GM19239 (cell line): ENCODE data around the gene STEAP3.
A peak's percentile ranks its signal among the peaks of the same experiment; 100 is the strongest.

Source experiments
- DNase-seq: peaks from one replicate; pipeline ENCODE4 v3.0.0; 2011; ENCODE audit warnings: low spot score; ENCODE audit not compliant: insufficient read length
- FAIRE-seq: peaks from 2 replicates; lab custom pipeline; 2011; peaks lifted over from hg19 to GRCh38; lab: Jason Lieb, UNC

STEAP3 gene

DNA sequence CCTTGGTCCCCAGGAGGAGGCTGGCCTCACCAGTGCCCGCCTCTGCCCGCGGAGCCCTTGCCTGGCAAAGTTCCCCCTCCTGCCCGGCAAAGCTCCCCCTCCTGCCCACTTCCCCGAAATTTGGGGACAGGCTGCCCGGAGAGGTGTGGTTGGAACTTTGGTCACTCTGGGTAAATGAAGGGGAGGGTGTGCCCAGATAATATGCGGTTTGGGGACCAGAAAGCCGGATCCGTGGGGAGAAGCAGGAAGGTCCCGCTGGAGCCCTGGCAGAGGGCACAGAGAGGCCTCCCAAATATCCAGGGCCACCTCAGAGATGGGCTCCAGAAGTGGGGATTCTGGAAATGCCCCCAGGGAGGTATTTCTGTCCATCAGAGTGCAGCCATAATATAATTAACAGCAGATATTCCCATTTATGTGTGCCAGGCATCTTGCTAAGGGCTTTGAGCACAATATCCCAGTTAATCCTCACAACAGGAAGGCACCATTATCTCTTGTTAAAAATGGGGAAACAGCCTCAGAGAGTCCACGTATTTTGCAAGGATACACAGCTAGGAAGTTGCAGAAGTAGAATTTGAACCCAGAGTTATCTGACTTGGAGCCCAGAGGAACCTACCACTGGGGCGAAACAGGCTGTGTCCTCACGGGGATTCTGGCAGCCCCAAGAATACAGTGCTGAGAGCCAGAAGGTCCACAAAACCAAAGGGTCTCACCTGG is 914 bp downstream of the STEAP3 start:
- DNase-seq (no peak), FAIRE-seq (no peak)

DNA sequence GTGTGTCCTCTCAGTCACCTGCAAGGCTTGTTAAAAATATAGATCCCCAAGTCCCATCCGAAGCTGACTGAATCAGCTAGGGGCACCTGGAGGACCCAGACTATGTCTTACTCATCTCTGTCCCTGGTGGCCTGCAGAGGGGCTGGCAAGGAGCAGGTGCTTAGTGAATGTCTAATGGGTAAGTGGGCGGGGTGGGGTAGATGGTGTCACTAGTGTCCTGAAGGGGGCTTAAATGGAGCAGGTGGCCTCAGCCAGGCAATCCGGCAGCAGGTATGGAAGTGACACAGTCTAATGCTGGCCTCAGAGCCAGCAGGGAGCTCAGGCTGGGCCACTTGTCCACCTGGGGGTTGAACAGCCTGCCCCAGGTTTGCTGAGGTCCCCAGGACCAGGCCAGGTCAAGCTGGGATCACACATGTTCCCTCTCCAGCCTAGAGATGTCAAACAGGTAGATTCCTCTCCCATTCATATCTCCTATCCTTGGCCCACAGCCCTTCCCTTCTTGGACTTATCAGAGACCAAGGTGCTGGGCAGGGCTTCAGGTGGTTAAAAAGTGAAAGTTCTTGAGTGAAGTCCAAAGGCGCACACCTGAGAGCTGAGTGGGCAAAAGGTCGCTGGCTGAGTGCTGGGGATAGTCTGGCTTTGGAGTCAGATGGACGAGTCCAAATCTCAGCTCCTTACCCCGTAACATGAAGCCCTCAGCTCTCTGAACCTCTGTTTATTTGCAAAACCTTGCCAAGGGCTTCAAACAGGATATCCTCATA is 1.7 kb downstream of the STEAP3 start:
- no peak for FAIRE-seq

DNA sequence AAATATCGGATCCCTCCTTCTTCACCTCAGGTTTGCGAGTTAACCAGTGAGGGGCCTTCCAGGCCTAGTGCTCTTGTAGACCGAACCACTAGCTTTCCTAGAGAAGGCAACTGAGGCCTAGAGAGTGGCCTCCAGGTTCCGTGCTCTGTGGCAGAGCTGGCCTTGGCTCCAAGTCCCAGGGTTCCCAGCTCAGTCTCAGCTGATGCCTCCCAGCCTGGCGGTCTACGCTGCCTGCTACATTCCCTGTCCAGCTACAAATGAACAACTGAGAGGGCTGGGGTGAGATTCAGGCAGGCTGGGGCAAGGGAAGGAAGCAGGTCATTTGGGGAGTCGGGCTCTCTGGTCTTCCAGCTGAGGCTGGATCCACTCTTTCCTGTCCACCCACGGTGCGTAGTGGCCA is 2.3 kb downstream of the STEAP3 start:
- FAIRE-seq = no peak
- DNase-seq = no peak

More for the DNA sequence above, 1.7 kb downstream of the STEAP3 start:
- no peak for DNase-seq

DNA sequence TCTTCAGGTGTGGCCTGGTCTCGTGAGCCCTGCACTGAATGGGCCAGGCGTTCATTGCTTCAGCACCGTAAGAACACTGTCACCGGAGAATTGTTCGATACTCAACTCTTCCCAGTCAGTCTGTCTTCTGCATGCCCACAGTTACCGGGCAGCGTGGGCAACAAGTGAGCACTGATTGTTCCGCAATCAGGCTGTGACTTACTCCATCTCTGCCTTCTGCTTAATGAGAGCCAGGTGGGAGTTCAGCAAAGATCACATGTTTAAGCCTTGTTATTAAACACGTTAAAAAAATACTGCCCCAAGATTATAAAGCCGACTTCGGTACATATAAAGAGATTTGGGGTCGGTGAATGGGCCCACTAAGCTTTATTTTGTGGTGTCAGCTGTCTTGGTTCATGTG is 3.7 kb downstream of the STEAP3 start:
- FAIRE-seq (no peak), DNase-seq (no peak)

DNA sequence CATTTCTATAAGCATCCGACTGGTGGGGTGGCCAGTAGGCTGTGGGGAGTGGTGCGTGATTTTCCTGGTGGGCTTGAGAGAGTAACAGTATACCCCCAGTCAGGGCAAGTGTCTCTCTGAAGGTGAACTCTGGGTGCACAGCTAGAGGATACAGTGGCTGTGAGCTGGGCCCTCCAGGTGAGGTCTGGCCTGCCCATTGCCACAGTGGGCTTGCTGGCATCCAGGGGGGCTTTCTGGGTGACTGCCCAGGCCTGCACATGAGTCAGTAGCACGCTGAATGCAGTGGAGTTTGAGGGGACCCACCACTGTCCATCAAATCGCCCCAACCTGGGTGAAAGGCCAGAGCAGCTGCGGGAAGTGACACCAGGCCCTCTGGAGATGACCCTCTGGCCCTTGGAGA is 4.5 kb downstream of the STEAP3 start:
- DNase-seq = no peak
- FAIRE-seq = no peak

DNA sequence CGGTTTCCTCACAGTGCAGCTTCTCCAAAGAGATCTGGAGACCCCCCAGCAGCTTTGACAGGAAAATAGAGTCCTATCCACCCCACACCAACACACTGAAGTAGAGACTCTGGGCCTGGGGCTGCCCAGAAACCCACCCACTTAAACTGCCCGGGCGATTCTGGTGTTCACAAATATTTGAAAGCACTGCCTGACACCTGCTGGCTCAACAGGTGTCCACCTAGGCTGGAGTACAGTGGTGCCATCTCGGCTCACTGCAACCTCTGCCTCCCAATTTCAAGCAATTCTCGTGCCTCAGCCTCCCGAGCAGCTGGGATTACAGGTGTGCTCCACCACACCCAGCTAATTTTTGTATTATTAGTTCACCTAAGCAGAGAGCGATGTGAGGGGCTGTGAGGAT is 5.3 kb downstream of the STEAP3 start:
- DNase-seq = no peak
- FAIRE-seq = no peak

DNA sequence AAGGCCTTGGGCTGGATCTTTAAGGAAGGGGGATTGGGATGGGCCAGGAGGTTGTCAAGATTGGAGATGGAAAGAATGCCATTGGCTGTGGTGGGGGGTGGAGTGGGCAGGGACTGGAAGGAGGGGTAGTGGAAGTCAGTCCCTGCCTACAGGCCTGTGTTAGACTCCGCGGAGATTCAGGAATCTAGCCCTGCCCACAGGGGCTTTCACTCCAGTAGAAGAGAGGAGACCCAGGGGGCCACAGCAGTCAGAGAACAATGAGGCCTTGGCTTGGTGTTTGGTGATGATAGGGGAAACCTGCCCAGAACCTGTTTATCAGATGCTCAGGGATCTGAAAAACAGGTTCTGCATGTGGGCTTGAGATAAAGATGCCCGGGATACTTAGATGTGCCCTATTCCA is 6.1 kb downstream of the STEAP3 start:
- no peak for FAIRE-seq
- DNase-seq = no peak

DNA sequence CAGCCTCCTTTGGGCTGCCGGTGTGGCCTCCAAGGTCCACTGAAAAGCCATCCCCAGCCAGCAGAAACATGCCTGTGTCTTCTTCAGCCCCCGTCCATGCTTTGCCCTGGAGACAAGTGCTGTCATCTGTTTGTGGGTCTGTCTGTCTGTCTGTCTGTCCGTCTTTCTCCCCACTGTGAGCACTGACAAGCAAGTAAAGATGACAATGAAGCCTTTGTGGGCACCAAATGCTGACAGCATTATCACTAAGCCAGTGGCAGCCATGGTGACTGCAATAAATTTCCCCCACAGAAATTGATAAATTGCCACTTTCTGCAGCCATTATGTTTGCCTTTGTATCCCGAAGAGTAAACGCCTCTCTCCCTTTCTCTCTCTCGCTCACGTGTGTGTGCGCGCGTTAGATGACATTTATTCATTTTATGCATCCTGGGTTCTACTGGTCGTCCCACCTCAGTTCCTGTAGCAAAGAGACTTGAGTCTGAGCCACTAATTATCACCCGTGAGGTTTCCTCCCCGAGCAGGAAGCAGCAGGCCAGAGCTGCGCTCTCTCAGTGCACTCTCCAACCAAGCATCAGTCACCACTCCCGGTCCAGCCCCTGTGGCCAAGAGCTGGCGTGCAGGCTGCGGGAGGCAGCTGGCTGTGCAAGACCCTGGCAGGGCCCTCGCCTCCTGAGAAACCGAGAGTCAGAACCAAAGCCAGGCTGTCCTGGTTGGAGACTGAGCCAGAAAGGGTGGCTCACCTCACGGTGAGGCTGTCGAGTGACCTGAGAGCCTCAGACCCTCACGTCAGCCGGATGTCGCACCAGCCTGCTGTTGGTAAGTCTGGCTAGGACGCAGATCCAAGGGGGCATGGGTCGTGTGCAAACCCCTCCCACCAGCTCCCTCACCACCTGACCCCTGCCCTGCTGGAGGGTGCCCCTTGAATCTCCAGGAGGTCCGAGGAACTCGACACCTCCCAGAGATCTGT is 6.9 kb downstream of the STEAP3 start:
- no peak for FAIRE-seq
- no peak for DNase-seq

DNA sequence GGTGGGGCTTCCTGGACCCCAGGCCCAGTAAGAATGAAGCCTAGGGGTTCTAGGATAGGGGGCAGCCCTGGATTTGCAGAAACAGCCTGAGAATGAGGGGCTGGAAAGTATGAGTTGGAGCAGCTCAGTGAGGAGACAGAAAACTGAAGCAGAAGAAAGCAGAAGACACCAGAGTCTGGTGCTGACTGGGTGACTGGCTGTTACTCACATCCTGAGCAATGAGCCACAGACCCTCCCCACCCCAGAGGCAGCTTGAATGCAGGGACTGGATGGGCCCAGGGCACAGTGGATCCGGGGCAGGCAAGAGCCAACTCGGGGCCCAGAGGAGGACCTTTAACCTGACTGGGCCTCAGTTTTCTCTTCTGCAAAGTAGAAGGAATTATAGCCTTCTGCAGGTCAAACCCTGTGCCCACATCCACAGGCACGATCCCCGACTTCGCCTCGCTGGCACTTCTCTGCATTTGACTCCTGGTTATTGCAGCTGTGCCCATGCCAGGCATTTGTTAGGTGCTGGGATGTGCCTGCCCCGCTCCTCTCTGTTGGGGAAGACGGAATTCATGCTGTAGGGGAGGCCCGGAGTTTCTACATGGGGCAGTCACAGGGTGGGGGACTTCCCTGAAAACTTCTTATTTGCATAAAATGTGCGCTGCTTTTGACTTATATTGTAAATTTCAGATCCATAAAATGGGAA is 8.5 kb downstream of the STEAP3 start:
- DNase-seq (no peak), FAIRE-seq (no peak)

DNA sequence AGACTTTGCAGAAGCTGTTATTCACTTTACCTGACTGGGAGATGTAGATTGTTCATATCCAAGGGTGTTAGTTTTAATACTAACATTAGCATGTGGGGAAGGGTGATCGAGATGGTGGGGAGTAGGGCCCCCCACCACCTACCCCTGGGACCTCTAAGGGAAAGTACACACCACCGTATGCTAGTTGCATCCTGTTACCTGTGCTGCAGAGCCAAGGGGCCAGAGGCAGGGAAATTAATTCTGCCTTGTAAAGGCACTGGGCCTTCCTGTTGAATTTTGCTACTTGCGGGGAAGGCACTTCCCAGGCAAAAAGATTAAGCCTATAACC is 9.0 kb downstream of the STEAP3 start:
- DNase-seq (no peak), FAIRE-seq (peak; percentile 67)

DNA sequence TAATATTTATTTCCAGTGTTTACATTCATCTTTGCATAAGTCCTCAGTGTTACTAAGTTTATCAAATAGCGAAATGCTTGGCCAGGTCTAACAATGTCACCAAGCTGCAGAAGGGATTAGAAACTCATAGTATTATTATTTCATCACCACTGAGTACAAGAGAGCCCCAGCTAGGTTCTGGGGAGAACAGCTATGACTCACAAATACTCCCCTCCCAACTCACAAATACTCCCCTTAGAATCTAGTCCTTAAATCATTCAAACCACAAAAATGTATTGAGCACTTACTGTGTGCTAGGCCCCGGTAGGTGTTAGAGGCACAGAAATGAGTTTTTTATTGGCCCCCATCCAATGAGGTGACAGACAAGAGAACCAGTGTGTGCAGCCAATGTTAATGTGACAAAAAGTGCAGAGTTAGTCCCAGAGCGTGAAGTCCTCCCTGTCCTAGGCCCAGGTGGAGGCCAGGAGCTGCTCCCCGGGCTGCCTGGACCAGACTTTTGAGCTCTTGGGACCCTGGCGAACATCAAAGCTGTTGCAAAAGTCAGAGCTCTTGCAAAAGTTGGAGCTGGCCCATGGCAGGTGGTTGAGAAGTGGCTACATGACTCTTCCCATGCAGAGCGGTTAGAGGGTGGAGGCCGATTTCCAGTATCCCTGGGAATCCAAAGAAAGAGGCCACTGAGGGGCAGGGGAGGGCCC is 9.8 kb downstream of the STEAP3 start:
- no peak for DNase-seq
- no peak for FAIRE-seq

DNA sequence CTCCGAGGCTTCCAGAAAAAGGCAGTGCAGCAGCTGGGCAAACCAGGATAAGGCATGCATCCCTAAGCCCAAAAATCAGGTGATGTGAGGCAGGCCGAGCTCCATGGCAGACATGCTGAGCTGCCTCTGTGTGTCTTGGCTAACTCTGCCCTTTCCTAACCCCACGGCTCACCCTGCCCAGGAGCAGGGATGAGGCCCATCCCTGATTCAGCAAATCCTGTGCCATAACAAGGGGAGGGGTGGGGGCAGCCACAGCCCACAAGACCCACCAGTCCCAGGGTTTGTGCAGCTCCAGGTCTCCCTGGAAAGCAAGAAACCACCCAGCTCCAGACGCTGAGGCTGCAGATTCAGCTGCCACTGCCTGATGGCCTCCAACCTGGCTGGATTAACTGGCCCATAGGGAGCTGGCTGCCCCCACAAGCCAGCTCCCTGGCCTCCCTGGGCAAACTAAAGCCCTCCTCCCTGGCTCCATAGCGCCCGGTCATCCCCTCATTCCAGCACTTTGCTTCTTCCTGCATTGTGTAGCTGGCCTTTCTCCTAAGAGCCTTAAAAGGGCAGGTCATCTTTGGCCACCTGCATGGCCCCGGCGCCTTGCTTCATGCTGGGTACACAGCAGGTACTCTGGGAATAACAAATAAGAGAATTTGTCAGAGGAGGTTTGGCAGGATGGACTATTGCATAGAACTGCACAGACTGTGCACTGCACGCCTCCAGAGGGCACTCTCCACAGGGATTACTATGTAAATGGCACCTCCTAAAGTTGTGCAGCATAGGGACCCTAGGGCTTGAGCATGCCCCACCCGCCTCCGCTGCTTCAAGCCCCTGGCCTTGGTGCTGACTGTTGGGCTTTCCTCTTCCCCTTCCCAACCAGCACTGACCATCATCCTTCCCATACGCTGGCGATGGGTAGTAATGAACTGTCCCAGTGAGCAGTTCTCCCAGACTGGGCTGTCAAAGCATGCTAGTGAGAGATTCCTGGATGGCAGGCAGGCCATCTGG is 10.7 kb downstream of the STEAP3 start:
- DNase-seq (no peak), FAIRE-seq (no peak)

DNA sequence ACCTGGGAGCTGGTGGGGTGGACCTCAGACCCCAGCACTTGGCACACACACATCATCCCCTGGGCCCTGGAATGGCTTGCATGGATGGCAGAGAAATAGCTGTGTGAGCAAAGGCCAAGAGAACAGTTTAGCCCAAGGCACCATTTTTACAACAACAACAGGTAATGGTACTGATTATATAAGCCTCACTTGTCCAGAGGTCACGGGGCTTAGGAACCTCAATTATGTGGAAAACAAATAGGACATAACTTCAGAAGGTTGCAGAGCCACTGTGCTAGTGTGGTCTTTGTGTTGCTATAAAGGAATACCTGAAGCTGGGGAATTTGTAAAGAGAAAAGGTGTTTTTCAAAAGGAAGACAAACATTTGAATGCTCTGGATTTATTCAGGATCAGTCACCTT is 13.2 kb downstream of the STEAP3 start:
- no peak for FAIRE-seq
- DNase-seq = no peak

DNA sequence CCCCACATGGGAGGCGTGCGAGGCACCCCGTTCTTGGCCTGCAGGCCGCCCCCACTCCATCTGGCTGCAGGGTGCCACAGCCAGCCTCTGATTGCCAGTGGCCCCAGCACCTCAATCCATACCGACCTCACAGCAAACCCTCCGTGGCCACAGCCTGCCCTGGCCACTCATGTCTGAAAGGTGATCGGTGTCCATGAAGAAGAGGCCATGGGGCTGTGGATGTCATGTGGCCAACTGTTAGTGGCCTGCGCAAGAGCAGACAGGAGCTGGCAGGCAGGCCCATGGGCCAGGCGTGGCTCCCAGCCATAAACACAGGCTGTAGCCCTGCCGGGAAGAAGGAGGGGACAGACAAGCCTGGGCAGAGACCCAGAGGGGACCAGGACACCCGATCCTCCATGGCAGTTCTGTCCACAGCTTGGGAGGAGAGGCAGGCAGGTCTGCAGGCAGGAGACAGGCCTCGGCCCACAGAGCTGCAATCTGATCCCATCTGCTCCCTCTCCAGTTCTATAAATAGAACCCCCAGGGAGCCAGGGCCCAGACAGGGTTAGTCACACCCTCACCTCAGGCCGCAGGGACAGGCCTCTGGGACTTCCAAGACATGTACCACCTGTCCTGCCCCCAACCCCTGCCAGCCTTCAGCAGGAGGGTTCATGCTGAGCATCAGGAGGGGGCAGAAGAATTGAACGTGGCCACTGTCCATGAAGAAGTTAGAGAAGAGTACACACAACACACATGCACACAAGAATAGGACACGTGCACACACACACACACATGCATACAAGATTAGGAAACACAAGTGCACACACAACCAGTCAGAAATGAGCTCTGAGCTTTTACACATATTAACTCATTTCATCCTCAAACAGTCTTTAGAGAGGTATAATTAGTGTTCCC is 16.9 kb downstream of the STEAP3 start:
- FAIRE-seq (no peak), DNase-seq (no peak)

DNA sequence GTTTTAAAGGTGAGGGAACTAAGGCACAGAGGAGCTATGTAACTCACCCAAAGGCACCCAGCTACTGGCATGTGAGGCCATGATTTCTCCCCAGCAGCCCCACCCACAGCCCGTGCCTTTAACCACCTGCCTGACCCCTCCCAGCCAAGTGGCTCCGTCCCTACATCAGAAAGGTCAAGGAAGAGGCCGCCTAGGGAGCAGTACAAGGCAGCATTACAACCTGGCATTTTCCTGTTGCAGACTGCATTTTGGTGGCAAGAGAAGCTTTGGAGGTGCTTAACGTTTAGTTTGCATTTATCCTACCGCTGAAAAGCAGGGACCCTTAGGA is 17.5 kb downstream of the STEAP3 start:
- FAIRE-seq = no peak
- DNase-seq = no peak

DNA sequence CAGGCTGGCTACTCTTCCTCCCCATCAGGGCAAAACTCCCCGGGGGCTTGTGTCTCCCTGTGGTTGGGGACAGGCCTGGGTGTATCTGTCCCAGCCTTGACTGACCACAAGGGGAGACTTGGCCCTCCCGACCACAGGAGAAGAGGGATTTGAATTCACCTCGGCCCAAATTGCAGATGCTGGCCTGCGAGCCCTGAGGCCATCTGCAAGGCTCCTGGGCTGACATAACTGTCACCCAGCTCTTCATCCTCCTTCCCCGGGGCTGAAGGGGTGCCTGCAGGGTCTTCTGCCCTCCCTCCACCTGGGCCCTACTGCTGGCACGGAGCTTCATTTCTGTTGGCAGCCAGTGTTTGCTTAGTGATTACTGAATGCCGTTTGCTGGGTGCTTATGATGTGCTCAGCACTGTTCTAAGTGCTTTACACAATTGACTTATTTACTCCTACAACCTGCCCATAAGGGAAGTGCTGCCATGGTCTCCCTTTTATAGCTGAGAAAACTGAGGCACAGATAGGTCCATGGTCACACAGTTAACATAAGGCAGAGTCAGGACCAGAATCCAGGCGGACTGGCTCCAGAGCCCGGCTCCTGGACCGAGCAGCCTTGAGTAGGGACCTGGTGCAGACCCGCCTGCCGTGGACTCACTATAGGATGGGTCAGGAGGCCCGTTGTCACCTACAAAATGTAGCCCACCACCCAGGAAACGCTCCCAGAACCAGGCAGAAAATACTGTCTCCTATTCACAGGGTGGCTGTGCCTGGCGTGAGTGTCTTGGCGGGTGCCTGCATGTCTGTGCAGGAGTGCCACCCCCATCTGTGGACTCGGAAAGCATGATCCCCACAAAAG is 18.9 kb downstream of the STEAP3 start:
- DNase-seq (no peak), FAIRE-seq (no peak)

DNA sequence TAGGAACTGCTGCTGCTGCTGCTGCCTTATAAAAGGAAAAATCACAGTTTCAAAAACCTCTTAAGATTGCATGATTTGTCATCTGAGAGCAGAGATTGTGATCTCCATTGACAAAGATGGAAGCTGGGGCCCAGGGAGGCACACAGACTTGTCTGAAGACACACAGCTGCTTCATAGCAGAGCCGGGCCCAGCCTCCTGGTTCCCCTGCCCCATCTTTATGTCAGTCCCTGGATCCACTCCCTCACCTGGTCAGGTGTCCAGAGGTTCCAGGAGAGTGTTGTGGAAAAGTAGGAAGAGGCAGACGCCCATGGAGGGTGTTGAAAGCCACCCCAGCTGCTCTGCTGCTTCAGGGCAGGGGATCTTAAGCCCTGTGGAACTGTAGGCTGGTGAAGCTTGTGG is 20.0 kb downstream of the STEAP3 start:
- DNase-seq (no peak), FAIRE-seq (no peak)
